ENCODE results near the gene PRKG2. TPM values are rescaled to one million over a fixed set of nuclear protein-coding genes. Genes with fewer than 3 reads are reported as not detected.

Gene PRKG2
- polyA plus RNA-seq, 1 donor (not counting 4 experiments of a cell fraction or from before 2014, with no cell fraction given) = 0.68 TPM

- dilution Hi-C loops (cut with MboI; ENCODE audit: extremely low pct_ligation_motif_present, low sequenced_read_pairs) = no loop called here
- H2AFZ ChIP-seq (ENCODE audit: control insufficient read depth, low read length) = no peak overlapping the region
Measured at GRCh38 chr4:81130569-81130968, 84.5 kb downstream of the PRKG2 start.

GRCh38 chr4:81120055-81120454, 95.0 kb downstream of the PRKG2 start:
- H3K9ac ChIP-seq (ENCODE audit: control insufficient read depth, extremely low read depth, insufficient read depth, low read length) = no peak overlapping the region
- dilution Hi-C loops (cut with MboI; ENCODE audit: extremely low pct_ligation_motif_present, low sequenced_read_pairs) = no loop called here

More at GRCh38 chr4:81130569-81130968, 84.5 kb downstream of the PRKG2 start:
- no peak overlapping the region for H3K27ac ChIP-seq (ENCODE audit: control insufficient read depth, insufficient read depth, low read length)
- no peak overlapping the region for H3K9ac ChIP-seq (ENCODE audit: control insufficient read depth, extremely low read depth, insufficient read depth, low read length)
- no peak overlapping the region for H3K4me2 ChIP-seq (ENCODE audit: control insufficient read depth, extremely low read depth, insufficient read depth, low read depth, low read length)
- no peaks in the 10 kb centered on the region for H3K9me3 ChIP-seq (ENCODE audit: control insufficient read depth, low read depth, low read length)
- FAIRE-seq (no peak), DNase-seq (ENCODE audit: low read depth, low spot score) (no peak)
- H3K36me3 ChIP-seq (ENCODE audit: control insufficient read depth in 2 of 2, extremely low read depth in 1 of 2, insufficient read depth in 2 of 2, low read length in 2 of 2) = no peaks in the 10 kb centered on the region
- TF ChIP-seq EZH2 (IDR thresholded peaks at IDR 0.05; ENCODE audit: low read length) (no peak), CTCF (optimal IDR thresholded peaks at IDR 0.05 in 1 of 3, IDR thresholded peaks at IDR 0.05 in 1 of 3, conservative IDR thresholded peaks at IDR 0.05 in 1 of 3; ENCODE audit: extremely low read depth in 1 of 3, insufficient read depth in 2 of 3, low read length in 3 of 3) (no peak)
- no peaks in the 10 kb centered on the region for H3K79me2 ChIP-seq (ENCODE audit: control insufficient read depth, insufficient read depth, low read length)
- no peaks in the 10 kb centered on the region for H4K20me1 ChIP-seq (ENCODE audit: control insufficient read depth, extremely low read depth, insufficient read depth, low read length)
- H3K4me1 ChIP-seq (ENCODE audit: control insufficient read depth, extremely low read depth, insufficient read depth, low read length) = no peaks in the 10 kb centered on the region
- no peaks in the 10 kb centered on the region for H3K27me3 ChIP-seq (ENCODE audit: control insufficient read depth, extremely low read depth, insufficient read depth, low read length)
- no peak overlapping the region for H3K4me3 ChIP-seq (ENCODE audit: control insufficient read depth in 2 of 3, extremely low read depth in 1 of 3, insufficient read depth in 2 of 3, low read depth in 1 of 3, low read length in 3 of 3)
- H3K9me1 ChIP-seq (ENCODE audit: control insufficient read depth, extremely low read depth, insufficient read depth, low read length) = no peaks in the 10 kb centered on the region

More at GRCh38 chr4:81120055-81120454, 95.0 kb downstream of the PRKG2 start:
- Histone ChIP-seq H3K36me3 (ENCODE audit: control insufficient read depth in 2 of 2, extremely low read depth in 1 of 2, insufficient read depth in 2 of 2, low read length in 2 of 2) (no peaks in the 10 kb centered on the region), H2AFZ (ENCODE audit: control insufficient read depth, low read length) (no peak overlapping the region), H3K27me3 (ENCODE audit: control insufficient read depth, extremely low read depth, insufficient read depth, low read length) (no peaks in the 10 kb centered on the region), H3K79me2 (ENCODE audit: control insufficient read depth, insufficient read depth, low read length) (no peaks in the 10 kb centered on the region), H3K4me2 (ENCODE audit: control insufficient read depth, extremely low read depth, insufficient read depth, low read depth, low read length) (no peak overlapping the region), H4K20me1 (ENCODE audit: control insufficient read depth, extremely low read depth, insufficient read depth, low read length) (no peaks in the 10 kb centered on the region), H3K4me3 (ENCODE audit: control insufficient read depth in 2 of 3, extremely low read depth in 1 of 3, insufficient read depth in 2 of 3, low read depth in 1 of 3, low read length in 3 of 3) (no peak overlapping the region), H3K9me3 (ENCODE audit: control insufficient read depth, low read depth, low read length) (no peaks in the 10 kb centered on the region), H3K4me1 (ENCODE audit: control insufficient read depth, extremely low read depth, insufficient read depth, low read length) (no peaks in the 10 kb centered on the region), H3K27ac (ENCODE audit: control insufficient read depth, insufficient read depth, low read length) (no peak overlapping the region), H3K9me1 (ENCODE audit: control insufficient read depth, extremely low read depth, insufficient read depth, low read length) (no peaks in the 10 kb centered on the region)
- no peak for DNase-seq (ENCODE audit: low read depth, low spot score)
- TF ChIP-seq CTCF (optimal IDR thresholded peaks at IDR 0.05 in 1 of 3, IDR thresholded peaks at IDR 0.05 in 1 of 3, conservative IDR thresholded peaks at IDR 0.05 in 1 of 3; ENCODE audit: extremely low read depth in 1 of 3, insufficient read depth in 2 of 3, low read length in 3 of 3) (no peak), EZH2 (IDR thresholded peaks at IDR 0.05; ENCODE audit: low read length) (no peak)
- no peak for FAIRE-seq
